ENCODE data around the gene TMEM95. TPM values are rescaled to one million over a fixed set of nuclear protein-coding genes. Genes with fewer than 3 reads are reported as not detected.

The TMEM95 gene
- total and polyA plus RNA-seq, 10 of the 15 experiments (the other 5 are each of a cell fraction or from before 2014, with no cell fraction given), result 0.05 to 0.28 TPM; not detected in 8

GRCh38 chr17:7405350-7406234 is 50.6 kb downstream of the TMEM95 start (continued):
- no peak for TF ChIP-seq NKRF (conservative IDR thresholded peaks at IDR 0.05)

- Histone ChIP-seq H3K9ac (ENCODE audit: control insufficient read depth, insufficient read depth, low read length) (no peak overlapping the region), H4K20me1 (ENCODE audit: control insufficient read depth, insufficient read depth) (no peaks in the 10 kb centered on the region), H3K4me2 (ENCODE audit: control insufficient read depth, insufficient read depth) (no peak overlapping the region), H2AFZ (ENCODE audit: control insufficient read depth, low read depth, low read length) (no peak overlapping the region), H3K4me1 (ENCODE audit: control insufficient read depth, insufficient read depth, low read length) (peaks cover 3% of the 10 kb centered on the region; the same call in 1 of the 2 replicates), H3K36me3 (ENCODE audit: control insufficient read depth in 2 of 2, insufficient read depth in 2 of 2, low read length in 1 of 2) (no peaks in the 10 kb centered on the region), H3K4me3 (no peak overlapping the region), H3K27ac (ENCODE audit: control insufficient read depth, insufficient read depth) (no peak overlapping the region), H3K9me3 (replicated peaks; ENCODE audit: control insufficient read depth, insufficient read depth, low read length) (no peaks in the 10 kb centered on the region), H3K79me2 (ENCODE audit: control insufficient read depth, insufficient read depth, low read length) (peaks cover 2% of the 10 kb centered on the region), H3K27me3 (replicated peaks in 1 of 2; ENCODE audit: control insufficient read depth in 2 of 2, insufficient read depth in 2 of 2, low read length in 1 of 2) (peaks cover 0 to 6% of the 10 kb centered on the region in 2 experiments; a peak in 2 of 4 replicates)
- CTCF ChIA-PET, result interaction anchor here (0.6 to 0.8 kb wide), 2 partner anchors 51 to 281 kb away, joined by 3 read pairs; partner anchors contain the start of gene TP53
- POLR2A ChIA-PET, result interaction anchor here (0.6 kb wide), 1 partner anchor 120 kb away, joined by 3 read pairs; no protein-coding TSS in a partner anchor
- RAD21 ChIA-PET (ENCODE audit: unreplicated experiment), result no interaction called here
- intact Hi-C loops (cut with micrococcal nuclease; ENCODE audit: unreplicated experiment) (no loop called here), in situ Hi-C loops (cut with MboI) (no loop called here)
- DNase-seq (ENCODE audit: low read depth, low spot score) (no peak), ATAC-seq (no peak), FAIRE-seq (no peak)
- 57% methylated on average over 9 of the region's 12 CpGs for WGBS (ENCODE audit: insufficient coverage, insufficient replicate concordance, low lambda C conversion rate, missing lambda C conversion rate)
- SMC1A ChIA-PET (ENCODE audit: uncharacterized antibody, unreplicated experiment), result no interaction called here
- BruUV-seq (replicated peaks), result no TSS peak
- TF ChIP-seq RUNX3 (IDR thresholded peaks at IDR 0.05; ENCODE audit: low read length) (no peak), RELA (IDR thresholded peaks at IDR 0.05; ENCODE audit: borderline replicate concordance, partially characterized antibody) (no peak), BCLAF1 (IDR thresholded peaks at IDR 0.05) (no peak), ATF3 (IDR thresholded peaks at IDR 0.05; ENCODE audit: borderline replicate concordance, extremely low read depth, low read depth, low read length) (no peak), POLR2A (IDR thresholded peaks at IDR 0.05; ENCODE audit: low read depth, low read length) (no peak), STAT1 (conservative IDR thresholded peaks at IDR 0.05) (no peak), SPI1 (IDR thresholded peaks at IDR 0.05; ENCODE audit: borderline replicate concordance, insufficient read depth, low read depth, low read length) (no peak), MAX (IDR thresholded peaks at IDR 0.05; ENCODE audit: low read depth, low read length) (no peak), NFIC (IDR thresholded peaks at IDR 0.05; ENCODE audit: low read depth, low read length) (no peak), EP300 (IDR thresholded peaks at IDR 0.05; ENCODE audit: borderline replicate concordance in 1 of 2, control insufficient read depth in 1 of 2, low read depth in 2 of 2, low read length in 2 of 2) (no peak), LARP7 (IDR thresholded peaks at IDR 0.05) (no peak), USF1 (IDR thresholded peaks at IDR 0.05; ENCODE audit: borderline replicate concordance, extremely low read length, insufficient read depth, low read depth, low read length) (no peak), RB1 (IDR thresholded peaks at IDR 0.05; ENCODE audit: borderline replicate concordance) (no peak)
Measured at GRCh38 chr17:7406235-7406825, 51.4 kb downstream of the TMEM95 start.

Measured in GM12878 (cell line).